Ramos (cell line): ENCODE results near the gene DTWD1.
"Not testable (repeated sequence)": the region's sequence is repeated elsewhere in the genome, so short reads cannot be mapped to it uniquely, and the experiment has no call there.

Experiments used
- in situ Hi-C: fragments of 300-500 bp; cut with MboI; formaldehyde crosslinking; loops from one replicate; pipeline ENCODE4 v1.14.3; 2022; ENCODE audit warnings: low sequenced_read_pairs; ENCODE audit not compliant: unreplicated experiment

The DTWD1 gene

DNA sequence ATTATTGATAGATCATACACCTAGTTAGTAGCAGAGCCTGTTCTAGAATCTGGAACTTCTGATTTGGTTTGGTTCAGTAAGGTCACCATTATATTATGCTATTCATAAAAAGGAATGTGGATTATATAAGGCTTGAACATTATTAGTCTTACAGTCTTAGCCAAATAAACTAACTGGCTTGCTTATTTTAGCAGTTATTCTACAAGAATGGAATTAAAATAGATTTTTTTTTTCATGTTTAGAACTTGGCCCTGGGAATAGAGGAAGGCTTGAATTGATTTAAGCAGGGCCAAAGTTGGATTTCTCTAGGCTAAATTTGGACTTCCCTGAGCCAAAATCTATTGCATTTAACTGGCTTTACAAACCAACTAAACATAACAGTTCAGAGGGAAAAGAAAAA lies 24.4 kb downstream of the DTWD1 start:
- in situ Hi-C loops, result no loop called here

DNA sequence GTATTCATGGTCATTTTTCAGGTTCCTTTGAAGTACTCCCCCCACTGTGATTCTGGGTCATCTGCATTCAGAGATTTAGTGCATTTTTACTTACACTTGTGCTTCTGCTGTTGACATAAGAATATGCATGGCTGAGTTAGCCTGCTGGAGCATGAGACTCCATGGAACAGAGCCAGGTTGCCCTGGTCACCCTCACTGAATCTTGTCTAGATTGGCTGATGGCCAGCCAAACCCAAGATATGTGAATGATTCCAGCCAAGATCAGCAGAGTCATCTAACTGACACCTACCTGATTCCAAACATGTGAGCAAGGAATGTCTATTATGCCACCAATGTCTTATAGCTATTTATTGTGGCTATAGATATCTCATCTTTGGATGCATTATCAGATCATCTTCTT lies 25.1 kb downstream of the DTWD1 start:
- in situ Hi-C loops, result no loop called here

DNA sequence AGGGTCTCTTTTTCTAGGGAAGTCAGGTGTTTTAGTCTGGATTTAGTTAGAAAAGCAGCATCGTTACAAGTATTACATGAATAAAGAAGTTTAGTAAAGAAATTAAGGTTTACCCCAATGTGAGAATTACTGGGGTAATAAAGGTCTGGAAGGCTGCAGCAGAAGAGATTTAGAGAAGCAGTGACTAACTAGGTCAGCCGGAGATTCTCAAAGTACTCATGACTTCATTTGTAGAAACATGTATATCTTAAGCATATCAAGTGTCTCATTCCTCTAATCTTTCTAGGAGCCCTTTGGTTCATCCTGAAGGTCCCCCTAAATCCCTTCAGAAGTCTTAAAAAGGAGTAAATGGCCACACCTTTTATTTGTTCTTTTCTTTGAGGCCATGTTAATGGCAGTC lies 26.0 kb downstream of the DTWD1 start:
- in situ Hi-C loops, result no loop called here

DNA sequence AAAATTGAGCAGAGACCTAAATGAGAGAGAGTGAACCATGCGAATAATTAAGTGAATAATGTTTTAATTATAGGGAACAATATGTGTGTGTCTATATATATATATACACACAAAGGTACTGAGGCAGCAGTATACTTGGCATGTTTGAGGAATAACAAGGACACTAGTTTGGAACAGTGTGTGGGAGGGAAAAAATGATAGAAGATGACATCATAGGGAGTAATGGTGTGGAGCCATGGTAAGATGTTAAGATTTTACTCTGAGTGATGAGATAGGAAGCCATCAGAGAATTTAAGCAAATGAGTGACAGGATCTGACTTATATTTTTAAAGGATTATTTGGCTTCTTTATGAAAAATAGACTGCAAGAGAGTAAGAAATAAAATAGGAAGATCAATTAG lies 29.1 kb downstream of the DTWD1 start:
- in situ Hi-C loops, result no loop called here

DNA sequence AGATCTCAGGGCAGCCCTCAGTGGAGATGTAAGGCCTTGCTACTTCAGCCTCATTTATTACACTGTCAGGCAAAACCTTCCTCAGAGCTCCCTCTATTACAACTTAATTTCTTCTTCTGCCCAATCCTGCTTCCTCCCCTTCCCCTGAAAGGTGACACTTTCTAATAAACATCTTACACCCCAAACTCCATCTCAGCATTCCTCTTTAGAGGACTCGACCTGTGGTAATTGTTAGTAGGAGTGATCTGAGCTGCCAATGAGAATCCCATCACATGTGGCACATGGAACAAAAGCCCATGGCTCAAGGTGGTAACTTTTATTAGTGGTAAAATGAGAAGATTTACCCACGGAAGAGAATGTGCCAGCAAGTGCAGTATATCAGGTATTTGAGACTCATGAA lies 29.8 kb downstream of the DTWD1 start:
- in situ Hi-C loops, result no loop called here

DNA sequence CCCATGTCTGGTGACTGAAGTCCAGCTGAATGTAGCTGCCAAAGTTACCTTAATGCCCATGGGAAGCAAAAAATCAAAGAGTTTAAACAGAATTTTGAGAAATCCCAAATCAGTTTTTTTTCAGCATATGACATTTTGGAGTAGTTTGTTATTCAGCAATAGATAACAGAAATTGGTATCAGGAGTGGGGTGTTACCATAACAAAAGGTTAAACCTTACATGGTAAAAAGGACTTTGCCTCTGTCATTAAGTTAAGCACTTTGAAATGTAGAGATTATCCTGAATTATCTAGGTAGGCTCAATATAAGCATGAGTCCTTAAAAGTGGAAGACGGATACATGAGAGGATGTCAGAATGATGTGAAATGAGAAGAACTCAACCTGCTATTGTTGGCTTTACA lies 32.1 kb downstream of the DTWD1 start:
- in situ Hi-C loops, result no loop called here

DNA sequence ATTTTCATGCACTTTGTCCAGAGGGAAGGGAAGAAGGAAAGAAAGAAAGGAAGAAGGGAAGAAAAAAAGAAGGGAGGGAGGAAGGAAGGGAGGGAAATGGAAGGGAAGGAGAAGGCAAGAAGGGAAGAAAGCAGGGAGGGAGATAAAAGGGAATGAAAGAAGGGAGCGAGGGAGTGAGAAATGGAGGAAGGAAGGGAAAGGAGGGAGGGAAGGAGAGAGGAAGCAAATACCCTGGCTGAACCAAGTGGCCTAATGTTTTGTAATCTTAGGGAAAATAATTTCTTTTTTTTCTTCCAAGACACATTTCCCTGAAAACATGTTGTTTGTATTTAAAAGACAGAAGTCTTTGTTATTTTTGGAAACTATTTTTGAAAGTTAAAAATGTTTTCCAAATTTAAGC lies 35.9 kb downstream of the DTWD1 start:
- in situ Hi-C loops, result no loop called here

DNA sequence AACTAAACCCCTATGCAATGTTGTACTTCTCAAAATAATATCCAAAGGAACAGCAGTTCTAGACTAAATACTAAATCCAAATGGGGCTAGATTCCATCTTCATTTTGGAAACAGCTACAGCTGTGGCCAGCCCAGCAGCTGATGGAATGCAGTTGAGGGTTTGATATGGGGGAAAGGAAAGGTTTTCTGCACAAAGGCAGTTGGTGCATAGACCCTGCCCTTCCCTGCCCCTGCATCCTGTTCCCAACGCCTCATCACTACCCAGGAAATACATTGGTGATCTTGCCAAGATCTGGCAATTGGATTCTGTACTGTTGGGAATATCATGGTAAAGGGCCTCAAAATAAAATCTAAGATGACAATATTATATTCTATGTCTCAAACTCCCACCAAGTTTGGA lies 43.9 kb downstream of the DTWD1 start:
- in situ Hi-C loops, result no loop called here

DNA sequence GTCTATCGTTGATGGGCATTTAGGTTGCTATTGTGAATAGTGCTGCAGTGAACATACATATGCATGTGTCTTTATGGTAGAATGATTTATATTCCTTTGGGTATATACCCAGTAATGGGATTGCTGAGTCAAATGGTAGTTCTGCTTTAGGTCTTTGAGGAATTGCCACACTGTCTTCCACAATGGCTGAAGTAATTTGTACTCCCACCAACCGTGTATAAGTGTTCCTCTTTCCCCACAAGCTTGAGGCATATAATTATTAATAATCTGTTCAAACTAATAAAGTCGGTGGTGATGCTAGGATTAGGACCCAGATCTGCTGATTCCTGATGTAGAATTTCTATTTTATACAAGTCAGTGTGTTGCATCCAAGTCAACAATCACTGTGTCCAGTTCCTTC lies 45.6 kb downstream of the DTWD1 start:
- in situ Hi-C loops, result not testable (repeated sequence)

DNA sequence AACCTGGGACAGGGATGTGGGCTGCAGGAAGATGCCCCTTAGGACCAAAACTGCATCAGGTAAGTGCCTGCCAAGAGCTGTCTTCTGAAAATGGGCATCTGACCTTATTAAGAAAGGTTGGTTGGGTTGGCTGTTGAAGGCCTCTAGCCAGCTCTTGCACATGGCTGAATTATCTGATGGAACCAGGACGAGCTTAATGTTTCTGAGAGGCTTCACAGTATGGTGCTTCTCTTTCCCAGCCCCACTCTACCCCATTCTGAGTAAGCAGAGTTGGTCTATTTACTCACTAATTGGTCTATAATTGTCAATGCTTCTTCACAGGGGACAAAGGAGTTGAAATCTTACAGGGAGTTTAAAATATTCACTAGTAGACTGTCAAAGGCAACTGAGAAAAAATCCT lies 48.4 kb downstream of the DTWD1 start:
- in situ Hi-C loops, result no loop called here

DNA sequence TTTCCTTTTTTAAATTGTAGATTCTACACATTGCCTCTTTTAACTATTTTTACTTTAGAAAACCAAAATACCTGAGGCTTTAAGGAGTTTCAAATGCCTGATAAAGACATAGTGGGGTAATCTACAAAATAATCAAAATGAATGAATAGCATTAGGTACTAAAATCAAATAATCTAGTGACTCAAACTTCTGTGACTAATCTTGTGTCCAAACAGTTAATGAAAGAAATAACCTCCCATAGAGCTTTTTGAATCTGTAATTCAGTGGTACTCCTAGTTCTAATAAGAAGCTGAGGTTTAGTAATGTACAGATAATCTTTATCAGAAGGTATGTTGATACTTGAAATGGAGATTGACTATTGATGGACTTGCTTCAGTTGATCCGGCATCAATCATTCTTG lies 53.0 kb downstream of the DTWD1 start:
- in situ Hi-C loops, result no loop called here

DNA sequence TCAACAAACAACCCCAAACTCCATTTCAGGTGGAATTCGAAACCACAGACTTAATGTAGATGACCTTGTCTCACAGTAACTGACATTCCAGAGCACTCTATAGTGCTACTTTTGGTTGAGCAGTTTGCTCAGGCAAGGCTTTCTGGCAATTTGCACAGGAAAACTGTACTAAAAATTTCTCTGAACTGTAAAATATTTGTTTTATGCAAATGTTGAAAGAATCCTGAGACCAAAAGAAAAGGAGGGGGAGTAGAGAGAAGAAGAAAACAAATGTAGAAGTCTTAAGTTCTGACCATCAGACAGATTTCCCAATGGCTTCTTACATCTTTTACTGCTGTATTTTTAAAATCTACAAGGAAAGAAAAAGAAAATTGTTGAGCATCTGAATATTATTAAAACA lies 53.5 kb downstream of the DTWD1 start:
- in situ Hi-C loops, result no loop called here

DNA sequence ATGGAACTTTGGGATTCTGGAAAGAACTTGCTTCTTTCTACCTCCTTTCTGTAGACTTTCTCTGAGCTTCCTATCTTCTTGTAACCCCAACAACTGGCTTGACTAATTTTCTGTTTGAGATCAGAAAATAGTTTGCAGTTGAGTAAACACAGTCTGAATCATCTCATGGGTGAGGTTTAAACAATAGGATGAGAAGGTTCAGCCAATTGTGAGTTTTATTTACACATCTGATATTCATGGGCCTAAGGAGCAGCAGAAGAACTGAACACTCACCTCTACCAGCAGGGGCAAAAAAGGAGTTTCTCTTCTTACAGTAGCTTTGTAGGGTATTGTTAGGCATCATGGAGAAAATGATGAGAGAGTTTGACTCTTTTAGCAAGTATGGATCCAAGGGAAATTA lies 54.2 kb downstream of the DTWD1 start:
- in situ Hi-C loops, result no loop called here

DNA sequence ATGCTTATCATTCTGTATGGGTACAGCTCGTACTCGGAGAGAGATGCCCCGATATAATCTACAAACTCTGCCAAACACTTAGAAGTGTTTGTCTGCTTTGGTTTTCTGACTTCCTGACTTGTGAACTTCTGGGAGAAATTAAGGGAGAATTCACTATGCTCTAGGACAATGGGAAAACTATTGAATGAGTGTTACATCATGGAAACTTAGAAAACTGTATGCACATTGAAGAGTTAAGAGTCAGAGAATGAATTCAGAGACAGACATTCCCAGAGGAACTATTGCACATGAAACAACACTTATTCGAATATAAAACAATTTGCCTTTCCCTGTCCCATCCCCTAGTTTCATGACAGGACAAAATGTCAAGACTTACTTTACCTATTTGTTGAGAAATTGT lies 57.8 kb downstream of the DTWD1 start:
- in situ Hi-C loops, result no loop called here

DNA sequence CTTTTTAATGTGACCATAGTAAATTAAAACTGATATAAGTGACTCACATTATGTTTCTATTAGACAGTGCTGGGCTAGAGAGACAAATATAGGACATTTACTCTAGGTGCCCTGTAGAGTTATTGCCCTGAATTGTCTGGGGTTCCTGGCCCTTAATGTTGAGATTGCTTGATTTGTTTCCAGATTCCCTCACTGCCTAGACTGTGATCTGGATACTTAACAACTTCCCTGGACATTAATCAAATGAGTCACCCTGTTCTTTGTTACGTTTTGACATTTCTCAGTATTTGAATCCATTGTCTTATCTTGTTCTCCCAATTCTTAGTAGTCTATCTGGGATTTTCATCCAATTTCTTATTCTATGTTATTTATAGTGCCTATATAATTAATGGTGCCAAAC lies 65.8 kb downstream of the DTWD1 start:
- in situ Hi-C loops, result no loop called here

DNA sequence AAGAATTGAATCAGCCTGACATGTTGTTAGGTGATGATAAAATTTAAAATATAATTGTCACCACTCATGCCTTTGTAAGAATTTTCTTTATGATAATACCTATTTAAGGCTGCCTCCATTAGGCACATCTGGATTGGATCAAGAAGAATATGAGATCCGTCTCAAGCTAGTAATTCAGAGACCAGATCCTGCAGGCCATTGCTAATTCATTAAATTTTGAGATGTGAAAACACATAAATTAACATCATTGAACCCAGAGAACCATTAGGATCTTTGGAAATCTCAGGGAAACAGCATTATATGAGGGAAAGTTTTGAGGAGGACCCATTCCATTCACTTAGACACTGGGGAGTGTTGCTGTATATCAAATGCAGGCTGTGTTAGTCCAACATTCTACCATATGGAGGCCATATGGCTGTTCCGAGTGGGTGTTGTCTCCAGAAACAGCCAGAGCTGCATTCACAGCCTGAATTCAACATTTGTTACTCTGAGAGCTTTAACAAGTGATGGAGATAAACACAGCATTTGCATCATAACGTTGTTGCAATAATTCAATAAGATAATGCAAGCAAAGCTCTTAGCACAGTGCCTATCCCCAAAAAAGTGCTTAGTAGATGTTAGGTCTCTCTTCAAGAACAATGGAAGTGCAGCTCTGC lies 67.4 kb downstream of the DTWD1 start:
- in situ Hi-C loops, result no loop called here

DNA sequence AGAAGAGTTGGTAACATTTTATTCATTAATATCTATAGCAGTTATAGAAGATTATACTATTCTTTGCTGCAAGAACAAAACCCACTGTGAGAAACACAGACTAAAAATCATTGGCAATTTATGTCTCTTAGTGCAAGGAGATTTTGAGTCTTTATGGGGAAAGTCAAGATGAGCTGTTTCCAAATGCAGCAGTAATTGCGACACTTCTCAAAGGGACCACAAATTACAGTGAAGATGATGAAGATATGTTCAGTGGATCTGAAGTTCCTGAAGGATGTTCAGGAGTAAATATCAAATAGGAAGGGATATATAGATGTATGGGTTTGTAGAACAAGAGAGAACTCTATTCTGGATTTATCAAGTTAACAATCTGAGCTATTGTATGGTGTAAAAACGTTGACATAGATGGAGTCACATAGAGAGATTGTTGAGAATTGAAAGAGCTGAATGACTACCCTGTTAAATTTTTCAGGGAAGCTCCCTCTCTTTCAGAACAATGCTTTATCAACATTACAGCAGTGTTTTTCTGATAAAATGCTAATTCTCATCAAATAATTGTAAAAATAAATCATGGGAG lies 71.8 kb downstream of the DTWD1 start:
- in situ Hi-C loops, result no loop called here

DNA sequence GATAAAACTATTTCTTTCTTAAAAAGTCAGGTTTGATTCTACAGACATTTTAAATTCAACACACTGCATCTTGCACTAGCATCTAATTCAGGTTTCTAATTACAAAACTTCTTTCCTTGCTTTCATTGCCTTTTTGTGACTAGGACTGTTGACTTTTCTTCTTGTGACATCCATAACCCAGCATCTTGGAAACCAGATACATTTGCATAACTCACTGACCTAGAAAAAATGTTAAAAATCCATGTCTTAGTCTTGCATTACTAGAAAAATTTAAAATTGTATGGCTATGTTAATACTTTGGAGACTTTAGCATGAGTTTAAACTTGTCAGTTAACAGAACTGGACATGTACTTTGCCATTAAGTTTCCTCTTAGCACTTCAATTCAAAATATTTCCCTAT lies 72.7 kb downstream of the DTWD1 start:
- in situ Hi-C loops, result no loop called here

DNA sequence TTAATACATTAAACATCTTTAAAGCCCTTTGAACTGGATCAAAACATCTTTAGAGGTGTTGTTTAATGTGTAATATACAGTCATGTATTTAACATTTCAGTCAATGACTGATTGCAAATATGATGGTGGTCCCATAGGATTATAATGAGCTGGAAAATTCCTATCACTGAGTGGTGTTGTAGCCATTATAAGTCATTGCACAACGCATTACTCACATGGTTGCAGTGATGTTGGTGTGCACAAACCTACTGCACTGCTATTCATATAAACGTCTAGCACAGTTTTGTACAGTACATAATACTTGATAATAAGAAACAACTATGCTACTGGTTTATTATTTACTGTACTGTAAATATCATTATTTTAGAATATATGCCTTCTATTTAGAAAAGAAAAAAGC lies 75.6 kb downstream of the DTWD1 start:
- in situ Hi-C loops, result no loop called here

DNA sequence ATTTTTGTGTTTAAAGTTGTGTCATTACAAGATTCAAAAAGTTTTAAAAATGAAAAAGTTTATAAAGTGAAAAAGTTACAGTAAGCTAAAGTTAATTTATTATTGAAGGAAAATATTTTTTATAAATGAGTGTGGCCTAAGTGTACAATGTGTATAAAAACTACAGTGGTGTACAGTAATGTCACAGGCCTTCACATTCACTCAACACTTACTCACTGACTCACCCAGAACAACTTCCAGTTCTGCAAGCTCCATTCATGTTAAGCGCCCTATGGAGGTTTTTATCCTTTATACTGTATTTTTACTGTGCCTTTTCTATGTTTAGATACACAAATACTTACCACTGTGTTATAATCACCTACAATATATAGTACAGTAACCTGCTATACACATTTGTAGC lies 76.3 kb downstream of the DTWD1 start:
- in situ Hi-C loops, result no loop called here

DNA sequence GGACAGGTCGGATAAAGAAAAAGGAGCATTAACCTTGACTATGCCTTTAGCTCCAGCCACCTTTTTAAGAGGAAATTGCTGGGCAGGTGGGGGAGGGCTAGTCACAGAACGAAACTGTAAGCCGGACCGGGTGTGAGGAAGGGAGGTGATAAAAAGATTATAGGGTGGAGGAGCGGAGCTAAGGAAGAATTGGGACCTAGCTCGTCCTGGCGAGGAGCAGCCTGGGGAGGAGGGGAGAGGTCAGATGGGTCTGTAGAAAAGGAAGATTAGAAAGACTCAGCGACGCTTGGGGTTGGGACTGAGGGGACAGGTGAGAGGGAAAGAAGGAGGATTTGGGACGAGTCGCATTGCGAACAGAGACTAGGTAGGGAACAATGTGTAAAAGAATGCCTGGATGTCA lies 82.1 kb downstream of the DTWD1 start:
- in situ Hi-C loops, result not testable (repeated sequence)
